ENCODE results near the gene CARNS1. TPM values are rescaled to one million over a fixed set of nuclear protein-coding genes. Genes with fewer than 3 reads are reported as not detected.

CARNS1 gene
- total RNA-seq, 1 donor from 2014 or later, result 0.62 TPM

DNA sequence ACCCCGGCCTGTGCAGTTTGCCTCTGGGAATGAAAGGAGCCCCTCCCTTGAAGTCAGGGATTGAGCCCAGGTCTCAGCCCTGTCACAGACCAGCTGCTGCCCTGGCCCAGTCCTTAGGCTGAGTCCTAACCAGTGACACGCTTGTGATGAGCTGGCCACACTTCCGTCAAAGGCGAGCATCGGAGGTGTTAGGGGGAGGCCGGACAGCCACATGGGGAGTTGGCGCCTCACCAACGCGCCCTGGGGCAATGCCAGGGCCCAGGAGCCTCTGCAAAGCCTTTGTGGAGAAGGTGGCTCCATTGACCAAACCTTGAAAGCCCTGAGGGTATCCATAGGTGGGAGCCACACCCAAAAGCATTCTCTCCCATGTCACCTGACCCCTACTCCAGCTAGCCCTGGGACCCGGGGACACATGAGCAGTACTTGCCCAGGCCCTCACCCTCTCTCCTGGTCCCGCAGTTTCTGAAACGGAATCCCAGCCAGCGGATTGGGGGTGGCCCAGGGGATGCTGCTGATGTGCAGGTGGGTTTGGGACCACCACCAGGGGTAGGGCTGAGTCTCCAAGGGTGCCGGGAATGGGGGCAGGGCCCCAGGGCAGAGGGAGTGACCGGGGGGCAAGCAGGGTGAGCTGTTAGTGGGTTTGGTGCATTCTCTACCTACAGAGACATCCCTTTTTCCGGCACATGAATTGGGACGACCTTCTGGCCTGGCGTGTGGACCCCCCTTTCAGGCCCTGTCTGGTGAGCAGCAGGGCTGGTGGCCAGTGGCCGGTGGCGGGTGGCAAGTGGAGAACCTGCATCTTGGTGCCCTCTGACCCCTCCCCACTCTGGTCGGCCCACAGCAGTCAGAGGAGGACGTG is 18.3 kb downstream of the CARNS1 start:
- peaks cover 15% of the 10 kb centered on the region for H3K4me1 Mint-ChIP-seq (ENCODE audit: low read depth)
- intact Hi-C loops (cut with micrococcal nuclease), result no loop called here
- H3K36me3 Mint-ChIP-seq (ENCODE audit: low read depth), result peaks cover 29% of the 10 kb centered on the region

DNA sequence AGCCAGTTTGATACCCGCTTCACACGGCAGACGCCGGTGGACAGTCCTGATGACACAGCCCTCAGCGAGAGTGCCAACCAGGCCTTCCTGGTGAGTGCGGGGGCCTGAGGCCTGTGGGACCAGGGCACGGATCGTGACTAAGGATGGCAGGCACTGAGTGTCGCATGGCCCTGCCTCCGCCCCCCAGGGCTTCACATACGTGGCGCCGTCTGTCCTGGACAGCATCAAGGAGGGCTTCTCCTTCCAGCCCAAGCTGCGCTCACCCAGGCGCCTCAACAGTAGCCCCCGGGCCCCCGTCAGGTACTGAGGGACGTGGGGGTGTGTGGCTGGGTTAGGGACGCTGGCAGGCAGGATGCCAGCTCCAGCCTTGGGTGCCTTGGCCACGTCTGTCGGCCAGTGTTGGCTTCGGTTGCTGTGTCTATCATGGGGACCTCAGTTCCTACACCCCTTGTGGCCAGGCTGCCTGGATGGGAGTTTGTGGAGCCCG is 19.0 kb downstream of the CARNS1 start:
- peaks cover 22% of the 10 kb centered on the region for H3K4me1 Mint-ChIP-seq (ENCODE audit: low read depth)
- H3K9me3 Mint-ChIP-seq, result no peaks in the 10 kb centered on the region
- H3K27ac Mint-ChIP-seq, result peak overlapping the region; percentile 29
- peak overlapping the region; percentile 54 for H3K4me3 Mint-ChIP-seq
- H3K27me3 Mint-ChIP-seq (ENCODE audit: insufficient read depth), result no peaks in the 10 kb centered on the region
- peaks cover 35% of the 10 kb centered on the region for H3K36me3 Mint-ChIP-seq (ENCODE audit: low read depth)
- intact Hi-C loops (cut with micrococcal nuclease), result no loop called here
- DNase-seq (ENCODE audit: low spot score), result no peak

More for the DNA sequence above, 18.3 kb downstream of the CARNS1 start:
- DNase-seq (ENCODE audit: low spot score), result no peak
- Mint-ChIP-seq H3K27me3 (ENCODE audit: insufficient read depth) (no peaks in the 10 kb centered on the region), H3K9me3 (no peaks in the 10 kb centered on the region), H3K4me3 (peak overlapping the region; percentile 37), H3K27ac (peak overlapping the region; percentile 29)

DNA sequence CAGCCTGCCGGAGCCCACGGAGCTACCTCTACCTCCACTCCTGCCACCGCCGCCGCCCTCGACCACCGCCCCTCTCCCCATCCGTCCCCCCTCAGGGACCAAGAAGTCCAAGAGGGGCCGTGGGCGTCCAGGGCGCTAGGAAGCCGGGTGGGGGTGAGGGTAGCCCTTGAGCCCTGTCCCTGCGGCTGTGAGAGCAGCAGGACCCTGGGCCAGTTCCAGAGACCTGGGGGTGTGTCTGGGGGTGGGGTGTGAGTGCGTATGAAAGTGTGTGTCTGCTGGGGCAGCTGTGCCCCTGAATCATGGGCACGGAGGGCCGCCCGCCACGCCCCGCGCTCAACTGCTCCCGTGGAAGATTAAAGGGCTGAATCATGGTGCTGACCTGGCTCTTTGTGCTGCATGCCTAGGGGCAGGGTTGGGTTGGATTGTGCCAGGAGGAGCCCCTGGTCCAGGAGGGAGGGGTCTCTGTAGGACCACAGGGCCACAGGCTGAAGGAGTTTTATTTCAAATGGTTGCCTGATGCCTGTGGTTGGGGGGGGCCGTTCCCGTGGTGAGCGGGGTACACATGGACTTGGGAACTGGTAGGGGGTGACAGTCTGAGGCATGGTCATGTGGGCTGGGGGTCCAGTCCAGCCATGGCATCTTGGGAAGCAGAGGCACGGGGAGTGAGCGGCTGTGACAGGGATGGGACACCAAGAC is 19.7 kb downstream of the CARNS1 start:
- intact Hi-C loops (cut with micrococcal nuclease), result no loop called here
- Mint-ChIP-seq H3K4me3 (peak overlapping the region; percentile 90), H3K9me3 (no peaks in the 10 kb centered on the region), H3K27me3 (ENCODE audit: insufficient read depth) (no peaks in the 10 kb centered on the region), H3K4me1 (ENCODE audit: low read depth) (peaks cover 29% of the 10 kb centered on the region), H3K36me3 (ENCODE audit: low read depth) (peaks cover 37% of the 10 kb centered on the region), H3K27ac (peak overlapping the region; percentile 68)
- DNase-seq (ENCODE audit: low spot score), result no peak

DNA sequence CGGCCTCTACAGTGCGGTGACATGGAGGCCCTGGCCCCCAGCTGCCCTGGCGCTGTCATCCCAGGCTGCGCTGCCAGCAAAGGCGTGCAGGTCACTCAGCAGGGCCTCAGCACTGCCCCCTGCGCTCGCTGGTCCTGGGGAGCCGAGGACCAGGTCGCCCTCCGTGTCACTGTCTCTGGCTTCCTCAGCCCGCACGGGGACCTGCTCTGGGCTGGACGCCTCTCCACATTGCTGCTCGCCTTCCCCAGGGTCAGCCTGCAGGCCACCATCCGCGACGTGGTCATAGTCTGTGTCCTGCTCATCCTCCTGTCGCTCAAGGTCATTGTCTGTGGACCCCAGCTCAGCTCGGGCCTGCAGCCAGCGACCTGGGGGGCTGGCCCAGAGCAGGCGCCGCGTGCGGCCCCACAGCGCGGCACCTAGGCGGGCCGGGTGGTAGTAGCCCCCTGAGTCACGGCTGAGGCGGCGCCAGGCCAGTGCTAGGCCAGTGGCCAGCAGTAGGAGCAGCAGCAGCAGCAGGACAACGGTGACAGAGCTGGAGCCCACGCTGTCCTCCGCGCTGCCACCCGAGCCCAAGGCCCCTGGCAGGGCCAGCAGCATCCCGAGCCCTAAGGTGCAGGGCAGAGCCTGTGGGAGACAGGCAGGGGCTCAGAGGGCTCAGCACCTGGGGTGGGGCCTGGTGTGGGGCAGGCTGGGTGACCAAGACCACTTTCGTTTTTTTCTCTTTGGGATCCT is 20.4 kb downstream of the CARNS1 start:
- Mint-ChIP-seq H3K27ac (peak overlapping the region; percentile 92), H3K4me1 (ENCODE audit: low read depth) (peaks cover 36% of the 10 kb centered on the region)
- intact Hi-C loops (cut with micrococcal nuclease), result loop anchor here (1.0 to 2.0 kb wide), 2 partner anchors 8 to 51 kb away; partner anchors contain the start of gene RPS6KB2

DNA sequence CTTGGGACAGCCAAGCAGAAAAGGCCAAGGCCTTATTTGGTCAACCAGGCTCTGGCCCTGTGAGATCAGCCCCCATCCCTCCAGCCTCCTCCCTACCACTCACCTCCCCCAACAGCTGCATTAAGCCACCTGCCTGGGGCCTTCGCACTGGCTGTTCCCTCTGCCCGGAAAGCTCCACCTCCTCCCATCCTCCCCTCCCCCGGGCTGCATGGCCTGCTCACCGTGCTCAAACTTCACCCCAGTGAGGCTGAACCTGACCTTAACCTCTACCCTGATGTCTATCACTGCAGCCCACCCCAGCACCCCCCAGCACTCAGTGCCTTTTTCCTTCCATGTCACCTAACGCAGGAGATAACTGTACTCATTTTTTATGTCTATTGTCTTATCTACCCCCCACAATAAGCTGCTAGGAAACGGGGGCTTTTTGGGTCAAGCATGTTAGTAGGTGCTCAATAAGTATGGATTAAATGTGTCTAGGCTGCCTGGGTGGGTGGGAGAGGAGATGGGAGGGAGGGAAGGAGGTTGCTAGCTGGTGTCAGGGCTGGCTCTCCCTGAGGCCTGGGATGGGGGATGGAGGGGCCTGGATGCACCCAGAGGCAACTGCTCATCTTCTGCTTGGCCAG is 21.1 kb downstream of the CARNS1 start:
- Mint-ChIP-seq H3K27ac (peak overlapping the region; percentile 92), H3K4me3 (peak overlapping the region; percentile 90), H3K36me3 (ENCODE audit: low read depth) (peaks cover 33% of the 10 kb centered on the region), H3K4me1 (ENCODE audit: low read depth) (peaks cover 37% of the 10 kb centered on the region), H3K9me3 (no peaks in the 10 kb centered on the region), H3K27me3 (ENCODE audit: insufficient read depth) (no peaks in the 10 kb centered on the region)
- peak; percentile 63 for DNase-seq (ENCODE audit: low spot score)
- intact Hi-C loops (cut with micrococcal nuclease), result loop anchor here (1.0 to 2.0 kb wide), 2 partner anchors 8 to 50 kb away; partner anchors contain the start of gene RPS6KB2

More for the DNA sequence above, 20.4 kb downstream of the CARNS1 start:
- Mint-ChIP-seq H3K36me3 (ENCODE audit: low read depth) (peaks cover 33% of the 10 kb centered on the region), H3K27me3 (ENCODE audit: insufficient read depth) (no peaks in the 10 kb centered on the region), H3K9me3 (no peaks in the 10 kb centered on the region), H3K4me3 (peak overlapping the region; percentile 90)
- no peak for DNase-seq (ENCODE audit: low spot score)

DNA sequence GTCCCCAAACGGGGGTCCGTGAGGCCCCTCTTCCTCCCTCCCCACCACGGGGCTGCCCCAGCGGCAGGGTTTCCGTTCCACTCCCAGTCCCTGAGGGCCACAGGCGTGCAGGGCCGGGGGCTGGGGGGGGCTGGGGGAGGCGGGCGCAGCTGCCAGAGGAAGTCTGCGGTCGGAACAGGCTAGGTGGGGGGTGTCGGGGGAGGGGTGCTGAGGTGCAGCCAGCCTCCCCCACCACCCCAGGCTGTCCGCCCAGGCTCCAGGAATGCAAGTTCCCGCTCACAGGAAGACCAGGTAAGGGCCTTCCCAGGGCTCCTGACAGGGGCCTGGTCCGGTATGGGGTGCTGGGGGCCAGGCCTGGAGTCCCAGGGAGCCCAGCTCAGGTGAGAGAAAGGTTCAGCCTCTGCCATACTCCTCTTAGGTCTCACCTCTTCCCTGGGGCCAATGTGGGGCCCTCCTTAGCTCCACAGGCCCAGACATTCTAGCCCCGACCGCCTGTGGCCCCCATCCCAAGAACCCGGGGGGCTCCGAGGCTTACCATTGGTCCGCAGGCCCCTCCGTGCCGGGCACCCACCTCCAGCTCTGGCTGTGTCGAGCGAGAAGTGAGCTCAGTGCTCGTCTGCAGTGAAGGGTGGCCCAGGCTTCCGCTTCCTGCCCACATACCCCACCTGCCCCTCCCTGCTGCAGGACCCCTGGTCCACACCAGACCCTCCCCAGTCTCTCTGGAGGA is 21.8 kb downstream of the CARNS1 start, which contains the start of gene PTPRCAP:
Gene PTPRCAP (minus strand): TSS at position 601 of the 727 bp plus-strand sequence. CDS start 63 bp downstream, at position 538.
- intact Hi-C loops (cut with micrococcal nuclease), result loop anchor here (2.0 kb wide), 1 partner anchor 50 kb away; no protein-coding TSS in a partner anchor
- Mint-ChIP-seq H3K27ac (peak within 1 kb of the TSS; percentile 92), H3K4me1 (ENCODE audit: low read depth) (peaks cover 30% of the 10 kb centered on the region), H3K9me3 (no peaks in the 10 kb centered on the region), H3K27me3 (ENCODE audit: insufficient read depth) (no peaks in the 10 kb centered on the region), H3K4me3 (peak within 1 kb of the TSS; percentile 90), H3K36me3 (ENCODE audit: low read depth) (peaks cover 26% of the 10 kb centered on the region)
- DNase-seq (ENCODE audit: low spot score), result peak; percentile 70

DNA sequence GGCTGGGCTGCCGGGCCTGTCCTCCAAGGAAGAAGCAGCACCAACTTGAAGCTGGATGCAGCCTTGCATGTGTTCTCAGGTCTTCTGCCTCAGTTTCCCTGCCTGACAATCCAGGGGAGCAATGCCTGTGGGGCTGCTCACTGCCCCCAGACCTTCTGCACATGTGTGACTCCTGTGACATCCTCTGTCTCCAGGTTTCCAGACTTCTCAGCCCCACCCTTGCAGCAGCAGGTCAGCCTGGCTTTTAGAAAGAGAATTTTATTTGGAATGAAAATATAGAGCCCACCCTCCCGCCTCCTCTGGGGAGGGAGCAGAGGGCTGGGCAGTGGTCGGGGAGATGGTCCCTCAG is 22.3 kb downstream of the CARNS1 start:
- peaks cover 31% of the 10 kb centered on the region for H3K4me1 Mint-ChIP-seq (ENCODE audit: low read depth)
- DNase-seq (ENCODE audit: low spot score), result no peak
- H3K27me3 Mint-ChIP-seq (ENCODE audit: insufficient read depth), result no peaks in the 10 kb centered on the region
- intact Hi-C loops (cut with micrococcal nuclease), result loop anchor here (1.0 to 2.0 kb wide), 4 partner anchors 17 to 69 kb away; partner anchors contain the start of gene TMEM134
- peak overlapping the region; percentile 88 for H3K27ac Mint-ChIP-seq
- no peaks in the 10 kb centered on the region for H3K9me3 Mint-ChIP-seq
- H3K36me3 Mint-ChIP-seq (ENCODE audit: low read depth), result peaks cover 24% of the 10 kb centered on the region
- H3K4me3 Mint-ChIP-seq, result peak overlapping the region; percentile 90

DNA sequence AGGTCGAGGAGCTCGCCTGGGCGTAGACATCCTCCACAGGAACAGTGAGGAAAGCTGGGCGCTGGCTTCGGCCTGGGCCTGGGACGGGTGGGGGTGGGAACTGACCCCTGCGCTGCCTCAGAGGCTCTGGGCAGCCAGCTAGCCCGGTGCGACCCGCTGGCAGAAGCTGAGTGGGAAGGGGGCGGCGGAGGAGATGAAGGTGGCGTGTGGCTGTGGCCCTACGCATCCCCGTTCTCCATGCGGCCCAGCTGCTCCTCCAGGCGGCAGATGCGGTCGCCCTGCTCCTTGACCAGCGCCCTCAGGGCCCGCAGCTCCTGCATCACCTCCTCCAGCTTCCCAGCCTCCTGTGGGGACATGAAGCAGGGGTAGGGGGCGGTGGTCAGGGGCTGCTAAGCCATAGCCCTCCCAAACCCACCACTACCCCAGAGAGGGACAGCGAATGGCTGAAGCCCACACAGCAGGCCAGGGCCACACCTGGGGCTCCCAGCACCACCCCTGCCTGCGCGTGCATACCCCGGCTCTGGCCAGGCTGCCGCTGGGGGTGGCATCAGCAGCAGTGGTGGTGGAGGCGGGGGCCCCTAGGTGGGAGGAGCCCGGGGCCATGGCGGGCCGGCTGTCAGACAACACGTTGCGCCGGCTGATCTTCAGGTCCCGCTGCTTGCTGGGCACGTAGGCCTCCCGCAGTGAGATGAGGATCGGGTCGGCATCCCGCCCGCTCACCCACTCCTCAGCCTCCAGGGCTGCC is 22.9 kb downstream of the CARNS1 start:
- peaks cover 23% of the 10 kb centered on the region for H3K36me3 Mint-ChIP-seq (ENCODE audit: low read depth)

DNA sequence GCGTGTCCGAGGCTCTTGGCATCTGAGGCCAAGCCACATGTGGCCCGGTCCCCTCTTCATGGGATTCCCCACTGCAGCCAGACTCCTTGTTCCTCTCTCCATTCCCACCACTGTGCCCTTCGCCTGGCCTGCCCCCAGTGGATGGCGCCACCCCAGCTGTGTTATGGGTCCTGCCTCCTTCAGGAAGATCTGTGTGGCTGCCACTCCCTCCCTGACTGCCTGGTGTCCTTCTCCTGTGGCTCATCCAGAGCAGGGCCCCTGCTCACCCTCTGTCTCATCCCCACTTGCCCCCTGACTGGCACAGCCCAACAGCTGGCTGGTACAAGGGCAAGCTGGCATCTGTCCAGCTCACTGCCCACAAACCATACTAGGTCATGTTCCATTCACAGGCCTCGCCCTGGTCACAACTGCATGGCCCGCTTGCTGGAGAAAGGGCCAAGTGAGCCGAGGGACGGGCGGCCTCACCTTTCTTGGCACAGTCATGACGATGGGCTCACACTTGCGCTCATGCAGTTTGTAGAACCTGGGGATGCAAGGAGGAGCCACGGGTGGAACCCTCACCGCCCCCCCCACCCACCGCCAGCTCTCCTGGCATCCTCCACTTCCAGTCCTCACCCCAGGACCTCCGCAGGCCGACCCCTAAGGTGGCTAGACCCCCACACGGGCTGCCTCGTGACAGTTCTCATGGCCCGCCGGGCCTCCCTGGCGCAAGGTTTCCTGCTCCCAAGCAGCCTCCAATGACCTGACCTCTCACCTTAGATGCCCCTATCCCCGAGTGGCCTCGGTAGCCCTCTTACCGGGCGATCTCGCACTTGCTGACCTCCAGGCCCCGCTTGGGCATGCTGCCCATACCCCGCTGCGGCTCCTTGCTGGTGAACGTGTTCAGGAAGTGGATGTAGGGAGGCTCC is 24.1 kb downstream of the CARNS1 start:
- Mint-ChIP-seq H3K4me3 (peak overlapping the region; percentile 90), H3K36me3 (ENCODE audit: low read depth) (peaks cover 21% of the 10 kb centered on the region), H3K9me3 (no peaks in the 10 kb centered on the region), H3K4me1 (ENCODE audit: low read depth) (peaks cover 33% of the 10 kb centered on the region), H3K27me3 (ENCODE audit: insufficient read depth) (no peaks in the 10 kb centered on the region), H3K27ac (peak overlapping the region; percentile 97)
- DNase-seq (ENCODE audit: low spot score), result peak; percentile 31
- intact Hi-C loops (cut with micrococcal nuclease), result loop anchor here (2.0 kb wide), 2 partner anchors 19 to 29 kb away; partner anchors contain the start of gene TMEM134

More for the DNA sequence above, 22.9 kb downstream of the CARNS1 start:
- Mint-ChIP-seq H3K9me3 (no peaks in the 10 kb centered on the region), H3K27me3 (ENCODE audit: insufficient read depth) (no peaks in the 10 kb centered on the region), H3K4me3 (peak overlapping the region; percentile 90), H3K4me1 (ENCODE audit: low read depth) (peaks cover 33% of the 10 kb centered on the region), H3K27ac (peak overlapping the region; percentile 97)
- intact Hi-C loops (cut with micrococcal nuclease), result loop anchor here (1.0 to 2.0 kb wide), 3 partner anchors 18 to 68 kb away; partner anchors contain the start of gene TMEM134
- peak; percentile 72 for DNase-seq (ENCODE audit: low spot score)

All from activated T-helper 1 cell treated with anti-CD3 and anti-CD28 coated beads, Interleukin-12 subunit alpha, Interleukin-12 subunit beta, Interleukin-2, Interleukin-4 antibody, amounts not matched to agents 30 ng/mL and 10 ng/mL and 1 ng/mL, durations not matched to agents 14 hours and 24 hours and 36 hours (primary cell).